GM21423 (cell line): ENCODE measurements around the gene PDCD1.
"Not testable (repeated sequence)": the region's sequence is repeated elsewhere in the genome, so short reads cannot be mapped to it uniquely, and the experiment has no call there.

Experiments used
- ATAC-seq: cut with Tn5 transposase; IDR thresholded peaks from one replicate; pipeline ENCODE4 v1.9.1; 2021; ENCODE audit warnings: mild to moderate bottlenecking, moderate library complexity; ENCODE audit not compliant: unreplicated experiment

PDCD1 gene

GRCh38 chr2:241835611-241836010, 23.1 kb downstream of the PDCD1 start:
- no peak for ATAC-seq

- no peak for ATAC-seq
Observed at GRCh38 chr2:241834527-241835210, 24.0 kb downstream of the PDCD1 start.

GRCh38 chr2:241833756-241834526, 24.8 kb downstream of the PDCD1 start:
- not testable (repeated sequence) for ATAC-seq

DNA sequence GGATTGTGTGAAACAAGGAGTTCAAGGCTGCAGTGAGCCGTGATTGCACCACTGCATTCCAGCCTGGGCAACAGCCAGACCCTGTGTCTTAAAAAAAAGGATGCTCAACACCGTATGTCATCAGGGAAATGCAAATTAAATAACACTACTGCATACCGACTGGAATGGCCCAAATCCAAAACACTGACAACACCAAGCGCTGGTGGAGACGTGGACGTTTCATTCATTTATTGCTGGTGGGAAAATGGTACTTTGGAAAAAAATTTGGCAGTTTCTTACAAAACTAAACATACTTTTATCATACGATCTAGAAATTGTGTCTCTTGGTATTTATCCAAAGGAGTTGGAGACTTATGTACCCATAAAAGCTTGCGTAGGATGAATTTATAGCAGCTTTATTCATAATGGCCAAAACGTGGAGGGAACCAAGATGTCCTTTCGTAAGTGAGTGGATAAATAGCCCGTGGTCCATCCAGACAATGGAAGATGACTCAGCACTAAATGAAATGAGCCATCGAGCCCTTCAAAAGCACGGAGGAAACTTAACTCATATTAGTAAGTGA, 25.5 kb downstream of the PDCD1 start:
- no peak for ATAC-seq

- no peak for ATAC-seq
Observed at GRCh38 chr2:241827394-241827793, 31.3 kb downstream of the PDCD1 start.

DNA sequence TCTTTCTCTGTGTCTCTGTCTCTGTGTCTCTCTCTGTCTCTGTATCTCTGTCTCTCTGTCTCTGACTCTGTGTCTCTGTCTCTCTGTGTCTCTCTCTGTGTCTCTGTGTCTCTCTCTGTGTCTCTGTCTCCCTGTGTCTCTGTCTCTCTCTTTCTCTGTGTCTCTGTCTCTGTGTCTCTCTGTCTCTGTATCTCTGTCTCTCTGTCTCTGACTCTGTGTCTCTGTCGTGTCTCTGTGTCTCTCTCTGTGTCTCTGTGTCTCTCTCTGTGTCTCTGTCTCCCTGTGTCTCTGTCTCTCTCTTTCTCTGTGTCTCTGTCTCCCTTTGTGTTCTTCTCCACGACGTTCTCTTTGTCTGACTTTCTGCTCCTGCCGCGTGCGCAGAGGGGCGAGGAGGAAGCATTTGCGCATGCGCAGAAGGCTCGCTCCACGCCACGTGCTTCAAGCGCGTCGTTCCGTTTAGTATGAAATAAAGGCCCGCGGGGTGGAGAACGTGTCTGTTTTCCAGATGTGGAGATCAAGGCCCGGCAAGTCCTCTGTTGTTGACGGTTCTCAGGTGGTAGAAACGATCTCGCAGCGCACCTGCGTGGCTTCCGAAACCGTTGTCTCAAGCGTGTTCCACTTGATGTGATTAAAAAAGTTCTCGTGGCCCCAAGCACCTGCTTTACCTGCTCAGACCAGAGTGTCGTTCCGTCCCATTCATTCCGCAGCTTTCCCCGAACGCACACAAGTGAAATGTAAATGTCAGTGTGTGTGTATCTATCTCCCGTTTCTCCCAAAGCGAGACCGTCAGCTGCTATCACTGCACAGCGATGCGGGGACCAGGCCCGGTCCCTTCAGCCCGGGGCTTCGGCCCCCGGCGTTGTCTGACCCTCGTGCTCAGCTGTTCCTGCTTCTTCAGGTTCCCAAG, 34.9 kb downstream of the PDCD1 start:
- not testable (repeated sequence) for ATAC-seq

GRCh38 chr2:241822264-241822623, 36.5 kb downstream of the PDCD1 start:
- no peak for ATAC-seq

- no peak for ATAC-seq
Observed at GRCh38 chr2:241821460-241822263, 37.0 kb downstream of the PDCD1 start.

- no peak for ATAC-seq
Observed at GRCh38 chr2:241820625-241821384, 37.9 kb downstream of the PDCD1 start.

GRCh38 chr2:241819947-241820624, 38.6 kb downstream of the PDCD1 start:
- ATAC-seq: not testable (repeated sequence)

DNA sequence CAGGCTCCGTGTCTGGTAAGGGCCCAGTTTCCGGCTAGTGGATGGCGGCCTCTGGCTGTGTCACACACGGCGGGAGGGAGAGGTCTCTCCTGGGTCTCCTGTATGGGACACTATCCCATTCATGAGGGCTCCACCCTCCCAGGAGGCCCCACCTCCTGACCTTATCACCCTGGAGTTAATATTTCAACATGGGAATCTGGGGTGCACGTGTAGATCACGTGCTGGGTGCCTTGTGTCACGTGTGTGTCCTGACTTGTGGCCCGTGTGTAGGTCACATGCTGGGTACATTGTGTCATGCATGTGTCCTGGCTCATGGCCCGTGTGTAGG, 39.8 kb downstream of the PDCD1 start:
- no peak for ATAC-seq

GRCh38 chr2:241818229-241818942, 40.3 kb downstream of the PDCD1 start:
- no peak for ATAC-seq

GRCh38 chr2:241817821-241818215, 40.9 kb downstream of the PDCD1 start:
- not testable (repeated sequence) for ATAC-seq

GRCh38 chr2:241817126-241817820, 41.4 kb downstream of the PDCD1 start:
- no peak for ATAC-seq

DNA sequence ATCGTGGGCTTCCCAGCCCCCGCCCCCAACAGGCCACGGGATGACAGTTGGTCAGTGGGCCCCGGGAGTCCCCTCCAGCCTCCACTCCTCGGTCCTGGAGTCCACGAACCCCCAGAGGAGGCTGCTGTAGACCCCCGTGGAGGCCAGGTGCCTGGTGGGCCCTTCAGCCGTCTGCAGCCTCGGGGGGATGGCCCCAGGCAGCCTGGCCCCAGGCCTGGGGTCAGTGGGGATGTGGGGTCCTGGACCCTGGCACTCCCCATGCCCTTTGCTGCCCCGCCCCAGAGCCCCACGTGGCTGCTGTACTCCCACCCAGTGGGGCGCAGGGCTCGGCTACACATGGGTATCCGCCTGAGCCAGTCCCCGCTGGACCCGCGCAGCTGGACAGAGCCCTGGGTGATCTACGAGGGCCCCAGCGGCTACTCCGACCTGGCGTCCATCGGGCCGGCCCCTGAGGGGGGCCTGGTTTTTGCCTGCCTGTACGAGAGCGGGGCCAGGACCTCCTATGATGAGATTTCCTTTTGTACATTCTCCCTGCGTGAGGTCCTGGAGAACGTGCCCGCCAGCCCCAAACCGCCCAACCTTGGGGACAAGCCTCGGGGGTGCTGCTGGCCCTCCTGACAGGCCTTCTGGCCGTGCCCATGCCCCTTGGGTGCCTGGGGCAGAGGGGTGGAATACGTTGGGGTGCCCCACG, 42.1 kb downstream of the PDCD1 start:
- no peak for ATAC-seq

DNA sequence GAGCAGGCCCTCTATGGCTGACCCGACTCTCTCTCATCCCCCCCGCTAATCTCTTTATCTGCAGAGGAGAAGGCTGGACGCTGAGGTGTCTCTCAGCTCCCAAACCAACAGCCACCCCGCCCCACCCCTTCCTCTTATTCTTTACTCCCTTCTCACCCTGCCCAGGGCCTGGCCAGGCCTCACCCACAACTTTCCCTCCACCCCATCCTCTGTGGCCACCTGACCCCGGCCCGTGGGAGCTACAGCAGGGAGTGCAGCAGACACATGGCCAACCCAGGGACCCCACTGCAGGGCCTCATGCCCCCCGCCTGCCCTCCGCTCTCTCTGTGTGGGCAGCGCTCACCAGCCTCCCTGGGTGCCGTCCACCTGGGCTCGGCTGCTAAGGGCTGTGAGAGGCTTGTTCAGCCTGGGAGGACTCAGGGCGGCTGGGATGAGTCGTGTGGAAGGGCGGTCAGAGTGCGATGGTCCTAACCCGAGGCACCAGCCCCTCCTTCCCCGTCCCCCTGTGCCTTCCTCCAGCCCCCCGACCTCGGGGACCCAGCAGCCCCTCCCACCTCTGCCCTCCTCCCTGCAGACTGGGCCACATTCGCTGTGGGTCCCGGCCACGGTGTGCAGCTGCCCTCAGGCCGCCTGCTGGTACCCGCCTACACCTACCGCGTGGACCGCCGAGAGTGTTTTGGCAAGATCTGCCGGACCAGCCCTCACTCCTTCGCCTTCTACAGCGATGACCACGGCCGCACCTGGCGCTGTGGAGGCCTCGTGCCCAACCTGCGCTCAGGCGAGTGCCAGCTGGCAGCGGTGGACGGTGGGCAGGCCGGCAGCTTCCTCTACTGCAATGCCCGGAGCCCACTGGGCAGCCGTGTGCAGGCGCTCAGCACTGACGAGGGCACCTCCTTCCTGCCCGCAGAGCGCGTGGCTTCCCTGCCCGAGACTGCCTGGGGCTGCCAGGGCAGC, 42.9 kb downstream of the PDCD1 start:
- ATAC-seq: no peak
